B cell (primary cell): Measurements from ENCODE around the gene MPND. TPM values are rescaled to one million over a fixed set of nuclear protein-coding genes. Genes with fewer than 3 reads are reported as not detected.
A peak's percentile ranks its signal among the peaks of the same experiment; 100 is the strongest.

Source experiments
- ATAC-seq: fragments of 200-7000 bp; cut with Tn5 transposase; one replicate; pipeline ENCODE4 v1.10.0; 2021; ENCODE audit warnings: low read depth, mild to moderate bottlenecking, moderate number of reproducible peaks, moderate library complexity
- CTCF ChIA-PET: fragments of 350-600 bp; sonication (Branson Sonifier 250); formaldehyde crosslinking; loops from one replicate; lab custom pipeline; 2021; ENCODE audit warnings: antibody characterized with exemption, inconsistent platforms; lab: Charles Lee
- POLR2A ChIA-PET: fragments of 350-600 bp; sonication (Branson Sonifier 250); formaldehyde crosslinking; loops from one replicate; lab custom pipeline; 2021; ENCODE audit warnings: antibody characterized with exemption; lab: Charles Lee
- DNase-seq: peaks from one replicate; pipeline ENCODE4 v3.0.0; 2013
- H2AFZ ChIP-seq: 2 replicates; pipeline ENCODE4 v1.6.1; 2012; ENCODE audit warnings: mild to moderate bottlenecking, low read depth, low read length; ENCODE audit not compliant: insufficient read depth, poor library complexity, severe bottlenecking
- H3K27ac ChIP-seq, 2 donors: 1 replicate in 1 of 2; 2 replicates in 1 of 2; pipeline ENCODE4 v1.5.1; 2012 to 2013; ENCODE audit warnings: low read length in 2 of 2, mild to moderate bottlenecking in 2 of 2, moderate library complexity in 1 of 2
- H3K27me3 ChIP-seq, 4 experiments: fragments of 200-600 bp in 1 of 4; sonication (generic) in 1 of 4; replicated peaks in 1 of 4; 1 replicate in 2 of 4; 2 replicates in 2 of 4; pipeline versions ENCODE4 v1.6.1 to v1.7.0; 2013 to 2016; ENCODE audit warnings: low read length in 3 of 4, mild to moderate bottlenecking in 2 of 4, mixed read lengths in 1 of 4, moderate library complexity in 1 of 4; ENCODE audit not compliant: insufficient read depth in 4 of 4, control insufficient read depth in 3 of 4; ENCODE audit errors: control extremely low read depth in 1 of 4
- H3K36me3 ChIP-seq, 2 experiments: replicated peaks in 1 of 2; 1 replicate in 1 of 2; 2 replicates in 1 of 2; pipeline versions ENCODE4 v1.6.1 to v1.7.1; 2013; ENCODE audit warnings: low read length in 1 of 2; ENCODE audit not compliant: insufficient read depth in 2 of 2, control insufficient read depth in 1 of 2; ENCODE audit errors: control extremely low read depth in 1 of 2, extremely low read depth in 1 of 2
- H3K4me1 ChIP-seq, 2 donors: fragments of 200-600 bp in 1 of 2; sonication (generic) in 1 of 2; 1 replicate in 1 of 2; 2 replicates in 1 of 2; pipeline versions ENCODE4 v1.5.1 to v1.6.1; 2013 to 2017; ENCODE audit warnings: low read length in 2 of 2; ENCODE audit not compliant: control insufficient read depth in 2 of 2, insufficient read depth in 2 of 2
- H3K4me2 ChIP-seq: replicated peaks from 2 replicates; pipeline ENCODE3; 2012; ENCODE audit warnings: mild to moderate bottlenecking, low read depth, low read length; ENCODE audit not compliant: poor library complexity, severe bottlenecking
- H3K4me3 ChIP-seq, 5 experiments: fragments of 200-600 bp in 1 of 5; sonication (generic) in 1 of 5; 1 replicate in 3 of 5; 2 replicates in 2 of 5; pipeline versions ENCODE4 v1.5.1 to v1.7.0; 2011 to 2016; ENCODE audit warnings: low read length in 4 of 5, mild to moderate bottlenecking in 4 of 5, low read depth in 2 of 5, control low read depth in 1 of 5, moderate library complexity in 1 of 5; ENCODE audit not compliant: insufficient read depth in 1 of 5; ENCODE audit errors: control extremely low read depth in 1 of 5, extremely low read depth in 1 of 5
- H3K79me2 ChIP-seq: fragments of 200-600 bp; sonication (generic); one replicate; pipeline ENCODE4 v1.6.0; 2016; ENCODE audit warnings: low read length; ENCODE audit not compliant: control insufficient read depth, insufficient read depth
- H3K9ac ChIP-seq: fragments of 200-600 bp; sonication (generic); 2 replicates; pipeline ENCODE4 v1.6.1; 2017; ENCODE audit warnings: mild to moderate bottlenecking, low read length, moderate library complexity
- H3K9me3 ChIP-seq, 3 donors: one replicate each; pipeline versions ENCODE4 v1.6.1 to v1.7.1; 2013; ENCODE audit warnings: low read length in 2 of 3; ENCODE audit not compliant: control insufficient read depth in 2 of 3, insufficient read depth in 1 of 3; ENCODE audit errors: control extremely low read depth in 1 of 3
- H4K20me1 ChIP-seq: 2 replicates; pipeline ENCODE4 v1.6.0; 2012; ENCODE audit warnings: mild to moderate bottlenecking, low read length; ENCODE audit not compliant: insufficient read depth, control insufficient read depth, poor library complexity, severe bottlenecking
- H3K27ac Mint-ChIP-seq: one replicate; pipeline ENCODE4 v1.8.0; 2021; ENCODE audit warnings: mixed read lengths
- H3K27me3 Mint-ChIP-seq: one replicate; pipeline ENCODE4 v1.8.0; 2021; ENCODE audit warnings: mixed read lengths
- H3K4me1 Mint-ChIP-seq: one replicate; pipeline ENCODE4 v1.8.0; 2021; ENCODE audit warnings: mixed read lengths
- H3K4me3 Mint-ChIP-seq: one replicate; pipeline ENCODE4 v1.8.0; 2021; ENCODE audit warnings: mixed read lengths
- H3K9me3 Mint-ChIP-seq: one replicate; pipeline ENCODE4 v1.8.0; 2022; ENCODE audit warnings: mixed read lengths; ENCODE audit not compliant: insufficient read depth
- EZH2 ChIP-seq: IDR thresholded peaks from 2 replicates; pipeline ENCODE4 v1.6.1; 2012; ENCODE audit warnings: borderline replicate concordance, low read depth, mild to moderate bottlenecking, moderate library complexity, low read length; ENCODE audit not compliant: insufficient read depth, poor library complexity, severe bottlenecking
- WGBS: methylation state at CpG from one replicate; pipeline ENCODE4 v1.1.5; 2013; ENCODE audit warnings: missing lambda C conversion rate; ENCODE audit not compliant: insufficient coverage; 5-methylcytosine and 5-hydroxymethylcytosine counted together
- intact Hi-C: fragments of 100-400 bp; cut with micrococcal nuclease; formaldehyde crosslinking; loops from one replicate; pipeline ENCODE4 v1.10.0; 2022
- polyA plus RNA-seq: library from polyadenylated mRNA; depleted of rRNA; stranded (reverse); fragments of >200 nt; gene quantifications from 2 replicates; pipeline ENCODE4 v1.2.3, GENCODE V29; 2012
- total RNA-seq, 2 donors: library from RNA; stranded (reverse); fragments of 120-200 nt in 1 of 2; gene quantifications; 1 replicate in 1 of 2; 2 replicates in 1 of 2; pipeline versions ENCODE4 v1.2.3 to v1.2.4, GENCODE V29; 2013 to 2022
- TF ChIP-seq, protein P1 (sequence below): fragments of 200-600 bp; IDR thresholded peaks from one replicate; pipeline ENCODE4 v1.8.0; 2022; ENCODE audit warnings: antibody characterized with exemption, mild to moderate bottlenecking

The MPND gene
- total and polyA plus RNA-seq, 2 donors (not counting 1 experiment from before 2014, with no cell fraction given) = 14.5 to 25.6 TPM

DNA sequence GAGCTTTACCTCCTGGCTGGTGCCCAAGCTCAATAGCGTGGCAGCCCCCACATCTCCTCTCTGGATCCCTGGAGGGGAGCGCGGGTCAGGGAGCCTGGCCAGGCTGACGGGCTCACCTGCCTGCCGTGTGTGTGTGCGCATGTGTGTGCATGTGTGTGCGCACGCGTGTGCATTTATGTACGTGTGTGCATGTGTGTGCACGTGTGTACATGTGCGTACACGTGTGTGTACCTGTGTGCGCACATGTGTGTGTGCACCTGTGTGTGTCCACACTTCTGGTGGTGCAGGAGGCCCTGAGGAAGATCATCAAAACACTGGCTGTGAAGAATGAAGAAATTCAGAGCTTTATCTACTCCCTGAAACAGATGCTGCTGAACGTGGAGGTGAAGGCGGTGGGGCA lies 37.7 kb upstream of the MPND start:
- CTCF ChIA-PET = no interaction called here
- H3K79me2 ChIP-seq = no peaks in the 10 kb centered on the region
- H3K27me3 Mint-ChIP-seq = peaks cover 6% of the 10 kb centered on the region
- H3K36me3 ChIP-seq = no peaks in the 10 kb centered on the region
- no peak overlapping the region for H3K27ac Mint-ChIP-seq
- peak overlapping the region; percentile 37 for H3K4me3 Mint-ChIP-seq
- no peaks in the 10 kb centered on the region for H4K20me1 ChIP-seq
- intact Hi-C loops = no loop called here
- 97% methylated on average over 14 of the region's 16 CpGs for WGBS
- H3K4me1 Mint-ChIP-seq = peaks cover 7% of the 10 kb centered on the region
- peaks cover 0 to 6% (median 0%) of the 10 kb centered on the region in 4 experiments for H3K27me3 ChIP-seq
- H3K9ac ChIP-seq = no peak overlapping the region
- ATAC-seq (no peak), DNase-seq (no peak)
- H3K9me3 Mint-ChIP-seq = no peaks in the 10 kb centered on the region
- TF ChIP-seq, protein P1, sequence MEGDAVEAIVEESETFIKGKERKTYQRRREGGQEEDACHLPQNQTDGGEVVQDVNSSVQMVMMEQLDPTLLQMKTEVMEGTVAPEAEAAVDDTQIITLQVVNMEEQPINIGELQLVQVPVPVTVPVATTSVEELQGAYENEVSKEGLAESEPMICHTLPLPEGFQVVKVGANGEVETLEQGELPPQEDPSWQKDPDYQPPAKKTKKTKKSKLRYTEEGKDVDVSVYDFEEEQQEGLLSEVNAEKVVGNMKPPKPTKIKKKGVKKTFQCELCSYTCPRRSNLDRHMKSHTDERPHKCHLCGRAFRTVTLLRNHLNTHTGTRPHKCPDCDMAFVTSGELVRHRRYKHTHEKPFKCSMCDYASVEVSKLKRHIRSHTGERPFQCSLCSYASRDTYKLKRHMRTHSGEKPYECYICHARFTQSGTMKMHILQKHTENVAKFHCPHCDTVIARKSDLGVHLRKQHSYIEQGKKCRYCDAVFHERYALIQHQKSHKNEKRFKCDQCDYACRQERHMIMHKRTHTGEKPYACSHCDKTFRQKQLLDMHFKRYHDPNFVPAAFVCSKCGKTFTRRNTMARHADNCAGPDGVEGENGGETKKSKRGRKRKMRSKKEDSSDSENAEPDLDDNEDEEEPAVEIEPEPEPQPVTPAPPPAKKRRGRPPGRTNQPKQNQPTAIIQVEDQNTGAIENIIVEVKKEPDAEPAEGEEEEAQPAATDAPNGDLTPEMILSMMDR = no peak
- TF ChIP-seq EZH2 = no peak
- H3K4me1 ChIP-seq = peaks cover 4% of the 10 kb centered on the region in 2 donors
- no peak overlapping the region for H3K27ac ChIP-seq
- H3K9me3 ChIP-seq = peaks cover 0 to 5% (median 0%) of the 10 kb centered on the region in 3 donors
- no peak overlapping the region for H2AFZ ChIP-seq
- POLR2A ChIA-PET = no interaction called here
- H3K4me2 ChIP-seq = no peak overlapping the region
- no peak overlapping the region for H3K4me3 ChIP-seq

DNA sequence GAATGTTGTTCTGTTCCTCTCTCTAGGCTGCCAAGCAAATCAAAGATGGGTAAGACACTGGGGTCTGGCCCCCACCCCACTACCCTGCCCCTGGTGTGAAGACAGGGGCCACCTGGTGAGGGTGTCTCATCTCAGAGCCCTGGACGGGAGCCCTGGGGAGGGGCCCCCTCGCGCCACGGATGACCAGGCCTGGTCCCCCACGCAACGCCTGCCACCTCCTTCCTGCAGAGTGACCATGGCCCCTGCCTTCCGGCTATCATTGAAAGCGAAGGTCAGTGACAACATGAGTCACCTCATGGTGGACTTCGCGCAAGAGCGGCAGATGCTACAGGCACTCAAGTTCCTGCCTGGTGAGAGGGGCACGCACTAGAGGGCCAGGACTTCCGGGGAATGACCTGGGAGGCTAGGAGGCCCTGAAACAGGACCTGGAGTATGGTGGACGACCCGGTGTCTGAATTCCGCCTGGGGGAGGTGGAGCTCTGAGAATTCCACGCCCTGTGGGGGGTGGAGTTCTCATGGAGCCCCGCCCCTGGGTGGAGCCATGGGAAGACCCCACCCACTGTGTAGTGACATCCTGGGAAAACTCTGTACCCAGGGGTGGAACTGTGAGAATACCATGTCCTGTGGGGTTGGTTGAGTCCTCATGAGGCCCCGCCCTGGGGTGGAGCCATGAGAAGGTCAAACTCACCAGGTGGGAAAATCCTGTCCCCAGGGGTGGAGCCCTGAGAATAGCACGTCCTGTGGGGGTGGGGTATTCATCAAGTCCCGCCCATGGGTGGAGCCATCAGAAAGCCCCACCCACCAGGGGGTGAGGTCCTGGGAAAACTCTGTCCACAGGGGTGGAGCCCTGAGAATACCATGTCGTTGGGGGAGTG lies 32.9 kb upstream of the MPND start:
- 98% methylated on average over 20 of the region's 22 CpGs for WGBS
- no peak overlapping the region for H3K4me3 Mint-ChIP-seq

More for the DNA sequence above, 32.9 kb upstream of the MPND start:
- Mint-ChIP-seq H3K9me3 (no peaks in the 10 kb centered on the region), H3K27me3 (no peaks in the 10 kb centered on the region), H3K4me1 (no peaks in the 10 kb centered on the region), H3K27ac (no peak overlapping the region)
- DNase-seq = peak; percentile 8
- H3K9me3 ChIP-seq = peaks cover 0 to 10% (median 0%) of the 10 kb centered on the region in 3 donors
- H3K27me3 ChIP-seq = no peaks in the 10 kb centered on the region
- POLR2A ChIA-PET = no interaction called here
- H3K79me2 ChIP-seq = no peaks in the 10 kb centered on the region
- no peaks in the 10 kb centered on the region for H4K20me1 ChIP-seq
- H2AFZ ChIP-seq = no peak overlapping the region
- no peak overlapping the region for H3K9ac ChIP-seq
- H3K4me3 ChIP-seq = no peak overlapping the region
- H3K36me3 ChIP-seq = no peaks in the 10 kb centered on the region
- no peak overlapping the region for H3K27ac ChIP-seq
- intact Hi-C loops = no loop called here
- CTCF ChIA-PET = no interaction called here
- H3K4me2 ChIP-seq = no peak overlapping the region
- TF ChIP-seq, protein P1 = no peak
- no peak for TF ChIP-seq EZH2
- no peaks in the 10 kb centered on the region for H3K4me1 ChIP-seq
- ATAC-seq = no peak
